Adrenal gland (tissue), 5 donors: ENCODE data around the gene UNK.

Experiments
- POLR2A ChIP-seq, 2 donors: fragments of 450-650 bp; IDR thresholded peaks; one replicate each; pipeline ENCODE4 v1.6.1; 2017; ENCODE audit warnings: antibody characterized with exemption in 2 of 2, mild to moderate bottlenecking in 2 of 2, moderate library complexity in 1 of 2
- TF ChIP-seq, protein P1 (sequence below), 6 experiments: fragments of 450-650 bp in 4 of 6; fragments of 200-600 bp in 2 of 6; sonication (generic) in 1 of 6; IDR thresholded peaks; 1 replicate in 5 of 6; 2 replicates in 1 of 6; pipeline versions ENCODE4 v1.5.1 to v1.8.0; 2016 to 2021; ENCODE audit warnings: antibody characterized with exemption in 6 of 6, mild to moderate bottlenecking in 2 of 6, moderate library complexity in 1 of 6
- donor health status: DM: no; HTN: no; CAD: no.

DNA sequence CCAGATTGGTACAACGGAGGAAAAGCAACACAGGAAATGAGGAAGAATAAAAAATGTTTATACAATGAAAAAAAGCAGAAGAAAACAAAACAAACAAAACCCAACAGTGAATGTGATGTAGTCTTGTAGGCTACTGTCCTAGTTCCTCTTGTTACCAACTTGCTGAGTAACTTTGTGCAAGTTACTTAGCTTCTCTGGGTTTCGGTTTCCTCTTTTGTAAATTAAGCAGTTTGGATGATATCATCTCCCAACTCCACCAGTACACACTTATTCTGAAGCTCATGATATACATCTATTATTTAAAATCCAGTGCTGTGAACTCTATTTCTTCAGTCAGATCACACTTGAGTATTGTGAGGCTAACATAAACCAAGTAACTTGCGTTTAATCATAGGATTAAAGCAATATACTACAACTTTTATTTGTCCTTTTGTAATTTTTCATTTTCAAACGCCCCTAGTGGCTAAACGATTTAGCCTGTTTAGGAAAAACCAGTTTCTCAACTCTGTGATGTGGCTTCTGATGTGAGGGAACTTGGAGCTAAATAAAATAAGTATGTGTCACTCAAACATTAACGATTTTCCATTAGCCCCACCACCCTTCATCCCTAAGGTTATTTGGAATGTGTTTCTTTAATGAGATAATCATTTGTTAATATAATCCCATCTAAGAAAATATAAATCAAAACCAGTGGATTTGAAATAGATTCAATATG lies 1.4 kb upstream of the UNK start:
- TF ChIP-seq, protein P1, sequence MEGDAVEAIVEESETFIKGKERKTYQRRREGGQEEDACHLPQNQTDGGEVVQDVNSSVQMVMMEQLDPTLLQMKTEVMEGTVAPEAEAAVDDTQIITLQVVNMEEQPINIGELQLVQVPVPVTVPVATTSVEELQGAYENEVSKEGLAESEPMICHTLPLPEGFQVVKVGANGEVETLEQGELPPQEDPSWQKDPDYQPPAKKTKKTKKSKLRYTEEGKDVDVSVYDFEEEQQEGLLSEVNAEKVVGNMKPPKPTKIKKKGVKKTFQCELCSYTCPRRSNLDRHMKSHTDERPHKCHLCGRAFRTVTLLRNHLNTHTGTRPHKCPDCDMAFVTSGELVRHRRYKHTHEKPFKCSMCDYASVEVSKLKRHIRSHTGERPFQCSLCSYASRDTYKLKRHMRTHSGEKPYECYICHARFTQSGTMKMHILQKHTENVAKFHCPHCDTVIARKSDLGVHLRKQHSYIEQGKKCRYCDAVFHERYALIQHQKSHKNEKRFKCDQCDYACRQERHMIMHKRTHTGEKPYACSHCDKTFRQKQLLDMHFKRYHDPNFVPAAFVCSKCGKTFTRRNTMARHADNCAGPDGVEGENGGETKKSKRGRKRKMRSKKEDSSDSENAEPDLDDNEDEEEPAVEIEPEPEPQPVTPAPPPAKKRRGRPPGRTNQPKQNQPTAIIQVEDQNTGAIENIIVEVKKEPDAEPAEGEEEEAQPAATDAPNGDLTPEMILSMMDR (IDR thresholded peaks at IDR 0.05), result peak; percentile 56 to 87 (median 78)
- TF ChIP-seq POLR2A (IDR thresholded peaks at IDR 0.05), result no peak
